ENCODE results near the gene LST1.
A peak's percentile ranks its signal among the peaks of the same experiment; 100 is the strongest.

The LST1 gene

DNA sequence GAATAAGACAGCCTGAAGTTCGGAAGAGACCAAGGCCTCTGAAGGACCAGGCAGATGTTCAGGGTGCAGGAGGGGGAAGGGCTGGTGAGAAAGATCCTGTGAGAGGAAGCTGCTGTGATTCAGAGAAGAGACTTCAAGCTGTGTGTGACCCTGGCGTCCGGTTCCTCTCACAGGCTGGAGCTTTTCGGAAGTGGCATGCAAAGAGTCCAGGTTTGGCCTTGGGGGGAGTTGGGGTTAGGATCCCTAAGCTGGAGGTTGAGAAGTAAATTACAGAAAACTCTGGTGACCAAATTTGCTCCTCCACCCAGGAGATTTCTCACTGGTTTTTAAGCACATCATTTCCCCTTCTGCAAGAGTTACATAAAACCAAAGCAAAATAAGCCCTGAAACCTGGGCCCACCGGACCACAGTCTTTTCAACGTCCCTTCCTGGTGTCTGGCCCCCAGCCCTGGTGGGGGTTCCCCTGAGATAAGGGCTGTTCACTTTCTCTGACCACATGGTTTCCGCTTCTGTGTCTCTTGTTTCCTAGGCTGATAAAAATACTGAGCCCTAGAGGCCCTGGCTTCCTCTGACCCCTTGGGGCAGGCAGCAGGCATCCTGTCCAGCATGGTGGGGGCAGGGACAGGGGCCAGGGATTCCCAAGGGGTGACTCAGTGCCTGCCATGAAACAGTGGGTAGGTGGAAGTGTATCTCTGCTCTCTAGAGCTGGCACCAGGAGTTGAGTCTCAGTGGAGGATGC is 25.9 kb upstream of the LST1 start:
- peaks cover 11% of the 10 kb centered on the region for H3K27me3 ChIP-seq (ENCODE audit: control insufficient read depth, low read length)
- H3F3A ChIP-seq (ENCODE audit: control insufficient read depth, insufficient read depth) = peaks cover 11% of the 10 kb centered on the region
- H3K36me3 ChIP-seq (ENCODE audit: control insufficient read depth, low read length) = peaks cover 27% of the 10 kb centered on the region
- H4K20me1 ChIP-seq (ENCODE audit: control insufficient read depth, insufficient read depth, low read depth, low read length) = no peaks in the 10 kb centered on the region
- H3K27ac ChIP-seq (ENCODE audit: low read depth, low read length) = peak overlapping the region; percentile 85
- peak overlapping the region; percentile 64 for H3K4me3 ChIP-seq (ENCODE audit: low read length)
- no peaks in the 10 kb centered on the region for H3K79me2 ChIP-seq (ENCODE audit: control insufficient read depth, low read length)
- no peaks in the 10 kb centered on the region for H3K9me3 ChIP-seq (ENCODE audit: control insufficient read depth, insufficient read depth, low read length)
- no peaks in the 10 kb centered on the region for H3K9me2 ChIP-seq (replicated peaks; ENCODE audit: control insufficient read depth, low read length)
- peak overlapping the region; percentile 79 for H3K4me2 ChIP-seq (ENCODE audit: low read length)
- H3K4me1 ChIP-seq (ENCODE audit: control insufficient read depth, low read length) = peaks cover 75% of the 10 kb centered on the region
- TF ChIP-seq EZH2phosphoT487 (IDR thresholded peaks at IDR 0.05; ENCODE audit: borderline replicate concordance, low read length) = no peak
- TF ChIP-seq, protein P1, sequence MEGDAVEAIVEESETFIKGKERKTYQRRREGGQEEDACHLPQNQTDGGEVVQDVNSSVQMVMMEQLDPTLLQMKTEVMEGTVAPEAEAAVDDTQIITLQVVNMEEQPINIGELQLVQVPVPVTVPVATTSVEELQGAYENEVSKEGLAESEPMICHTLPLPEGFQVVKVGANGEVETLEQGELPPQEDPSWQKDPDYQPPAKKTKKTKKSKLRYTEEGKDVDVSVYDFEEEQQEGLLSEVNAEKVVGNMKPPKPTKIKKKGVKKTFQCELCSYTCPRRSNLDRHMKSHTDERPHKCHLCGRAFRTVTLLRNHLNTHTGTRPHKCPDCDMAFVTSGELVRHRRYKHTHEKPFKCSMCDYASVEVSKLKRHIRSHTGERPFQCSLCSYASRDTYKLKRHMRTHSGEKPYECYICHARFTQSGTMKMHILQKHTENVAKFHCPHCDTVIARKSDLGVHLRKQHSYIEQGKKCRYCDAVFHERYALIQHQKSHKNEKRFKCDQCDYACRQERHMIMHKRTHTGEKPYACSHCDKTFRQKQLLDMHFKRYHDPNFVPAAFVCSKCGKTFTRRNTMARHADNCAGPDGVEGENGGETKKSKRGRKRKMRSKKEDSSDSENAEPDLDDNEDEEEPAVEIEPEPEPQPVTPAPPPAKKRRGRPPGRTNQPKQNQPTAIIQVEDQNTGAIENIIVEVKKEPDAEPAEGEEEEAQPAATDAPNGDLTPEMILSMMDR (IDR thresholded peaks at IDR 0.05; ENCODE audit: low read depth, low read length, poor library complexity, severe bottlenecking) = no peak

DNA sequence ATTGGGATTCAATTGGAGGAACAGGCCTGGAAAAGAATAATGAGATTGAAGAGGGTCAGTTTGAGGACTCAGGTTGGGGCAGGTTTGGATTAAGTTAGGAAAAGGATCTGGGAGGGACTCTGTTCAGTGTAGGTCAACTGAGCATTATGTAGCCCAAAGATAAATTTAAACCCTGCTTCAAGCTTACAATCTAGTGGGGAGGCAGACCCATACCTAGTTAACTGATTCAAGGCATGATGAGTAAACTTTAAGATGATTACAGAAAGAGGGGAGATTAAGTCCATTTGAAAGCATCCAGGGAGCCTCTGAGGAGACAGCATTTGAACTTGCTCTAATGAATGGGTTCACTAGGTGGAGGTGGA is 25.4 kb upstream of the LST1 start:
- peaks cover 11% of the 10 kb centered on the region for H3F3A ChIP-seq (ENCODE audit: control insufficient read depth, insufficient read depth)
- H3K4me3 ChIP-seq (ENCODE audit: low read length) = peak overlapping the region; percentile 64
- no peaks in the 10 kb centered on the region for H3K9me2 ChIP-seq (replicated peaks; ENCODE audit: control insufficient read depth, low read length)
- H4K20me1 ChIP-seq (ENCODE audit: control insufficient read depth, insufficient read depth, low read depth, low read length) = no peaks in the 10 kb centered on the region
- no peak for TF ChIP-seq EZH2phosphoT487 (IDR thresholded peaks at IDR 0.05; ENCODE audit: borderline replicate concordance, low read length)
- TF ChIP-seq, protein P1 (IDR thresholded peaks at IDR 0.05; ENCODE audit: low read depth, low read length, poor library complexity, severe bottlenecking) = no peak
- peak overlapping the region; percentile 85 for H3K27ac ChIP-seq (ENCODE audit: low read depth, low read length)
- H3K4me2 ChIP-seq (ENCODE audit: low read length) = peak overlapping the region; percentile 79
- no peaks in the 10 kb centered on the region for H3K9me3 ChIP-seq (ENCODE audit: control insufficient read depth, insufficient read depth, low read length)
- peaks cover 75% of the 10 kb centered on the region for H3K4me1 ChIP-seq (ENCODE audit: control insufficient read depth, low read length)
- peaks cover 27% of the 10 kb centered on the region for H3K36me3 ChIP-seq (ENCODE audit: control insufficient read depth, low read length)
- peaks cover 15% of the 10 kb centered on the region for H3K27me3 ChIP-seq (ENCODE audit: control insufficient read depth, low read length)
- no peaks in the 10 kb centered on the region for H3K79me2 ChIP-seq (ENCODE audit: control insufficient read depth, low read length)

DNA sequence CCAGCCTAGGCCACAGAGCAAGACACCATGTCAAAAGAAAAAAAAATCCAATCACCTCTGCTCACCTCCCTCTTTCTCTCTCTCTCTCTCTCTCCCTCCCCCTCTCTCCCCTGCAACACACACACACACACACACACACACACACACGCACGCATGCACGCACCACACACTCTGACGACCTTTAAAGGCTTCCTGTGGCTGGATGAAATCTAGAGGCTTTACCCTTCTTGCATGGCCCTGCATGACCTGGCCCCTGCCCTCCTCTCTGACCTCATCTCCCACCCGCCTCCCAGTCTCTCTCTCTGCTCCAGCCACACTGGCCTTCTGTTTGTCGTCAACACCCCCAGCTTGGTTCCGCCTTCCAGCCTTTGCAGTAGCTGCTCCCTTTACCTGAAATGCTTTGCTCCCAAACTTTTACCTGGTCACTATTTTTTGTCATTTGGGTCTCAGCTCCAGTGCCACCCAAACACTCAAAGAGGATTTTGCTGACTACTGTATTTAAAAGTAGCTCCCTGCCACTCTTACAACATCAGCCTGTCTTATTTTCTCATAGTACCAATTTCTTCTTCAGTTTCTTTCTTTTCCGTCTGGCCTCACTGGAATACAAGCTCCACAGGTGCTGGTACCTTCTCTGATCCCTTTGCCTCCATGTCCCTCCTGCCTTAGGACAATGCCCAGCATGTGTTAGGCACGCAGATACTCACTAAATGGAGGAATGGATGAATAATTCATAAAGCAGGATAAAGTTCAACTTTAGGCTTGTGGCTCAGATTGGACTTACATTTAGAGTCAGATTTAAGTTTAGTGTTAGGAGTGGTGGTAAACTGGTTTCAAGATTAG is 18.3 kb upstream of the LST1 start:
- peaks cover 64% of the 10 kb centered on the region for H3K4me1 ChIP-seq (ENCODE audit: control insufficient read depth, low read length)
- no peak overlapping the region; the same call in 1 of the 2 replicates for H3K4me2 ChIP-seq (ENCODE audit: low read length)

More for the DNA sequence above, 18.3 kb upstream of the LST1 start:
- no peaks in the 10 kb centered on the region for H3K9me3 ChIP-seq (ENCODE audit: control insufficient read depth, insufficient read depth, low read length)
- H3F3A ChIP-seq (ENCODE audit: control insufficient read depth, insufficient read depth) = peaks cover 14% of the 10 kb centered on the region
- no peaks in the 10 kb centered on the region for H4K20me1 ChIP-seq (ENCODE audit: control insufficient read depth, insufficient read depth, low read depth, low read length)
- H3K4me3 ChIP-seq (ENCODE audit: low read length) = no peak overlapping the region
- H3K27me3 ChIP-seq (ENCODE audit: control insufficient read depth, low read length) = peaks cover 51% of the 10 kb centered on the region
- no peaks in the 10 kb centered on the region for H3K9me2 ChIP-seq (replicated peaks; ENCODE audit: control insufficient read depth, low read length)
- no peak overlapping the region for H3K27ac ChIP-seq (ENCODE audit: low read depth, low read length)
- no peaks in the 10 kb centered on the region for H3K79me2 ChIP-seq (ENCODE audit: control insufficient read depth, low read length)
- no peaks in the 10 kb centered on the region for H3K36me3 ChIP-seq (ENCODE audit: control insufficient read depth, low read length)
- TF ChIP-seq, protein P1 (IDR thresholded peaks at IDR 0.05; ENCODE audit: low read depth, low read length, poor library complexity, severe bottlenecking) = no peak
- TF ChIP-seq EZH2phosphoT487 (IDR thresholded peaks at IDR 0.05; ENCODE audit: borderline replicate concordance, low read length) = no peak
